GM12892 (cell line): ENCODE measurements around the gene SIAH3.

Source experiments
- POLR2A ChIP-seq: IDR thresholded peaks from 2 replicates; pipeline ENCODE4 v1.6.1; 2011; ENCODE audit warnings: low read depth, low read length, control low read depth
- POLR2AphosphoS5 ChIP-seq: IDR thresholded peaks from 2 replicates; pipeline ENCODE4 v1.6.1; 2011; ENCODE audit warnings: low read depth, low read length, control low read depth
- TAF1 ChIP-seq: IDR thresholded peaks from 2 replicates; pipeline ENCODE4 v1.6.1; 2011; ENCODE audit warnings: low read depth, mild to moderate bottlenecking, control low read depth, low read length, borderline replicate concordance

- TF ChIP-seq POLR2A (no peak), TAF1 (no peak), POLR2AphosphoS5 (no peak)
Measured at GRCh38 chr13:45880242-45880641, 28.7 kb upstream of the SIAH3 start.
